NCI-H82 treated with DMSO at 0.1 percent for 48 hours (cell line): Measurements from ENCODE around the gene HSPA4L.

ENCODE experiments used
- DNase-seq: peaks from one replicate; lab custom pipeline; 2025; ENCODE audit not compliant: unreplicated experiment; lab: John Stamatoyannopoulos, UW

The HSPA4L gene

DNA sequence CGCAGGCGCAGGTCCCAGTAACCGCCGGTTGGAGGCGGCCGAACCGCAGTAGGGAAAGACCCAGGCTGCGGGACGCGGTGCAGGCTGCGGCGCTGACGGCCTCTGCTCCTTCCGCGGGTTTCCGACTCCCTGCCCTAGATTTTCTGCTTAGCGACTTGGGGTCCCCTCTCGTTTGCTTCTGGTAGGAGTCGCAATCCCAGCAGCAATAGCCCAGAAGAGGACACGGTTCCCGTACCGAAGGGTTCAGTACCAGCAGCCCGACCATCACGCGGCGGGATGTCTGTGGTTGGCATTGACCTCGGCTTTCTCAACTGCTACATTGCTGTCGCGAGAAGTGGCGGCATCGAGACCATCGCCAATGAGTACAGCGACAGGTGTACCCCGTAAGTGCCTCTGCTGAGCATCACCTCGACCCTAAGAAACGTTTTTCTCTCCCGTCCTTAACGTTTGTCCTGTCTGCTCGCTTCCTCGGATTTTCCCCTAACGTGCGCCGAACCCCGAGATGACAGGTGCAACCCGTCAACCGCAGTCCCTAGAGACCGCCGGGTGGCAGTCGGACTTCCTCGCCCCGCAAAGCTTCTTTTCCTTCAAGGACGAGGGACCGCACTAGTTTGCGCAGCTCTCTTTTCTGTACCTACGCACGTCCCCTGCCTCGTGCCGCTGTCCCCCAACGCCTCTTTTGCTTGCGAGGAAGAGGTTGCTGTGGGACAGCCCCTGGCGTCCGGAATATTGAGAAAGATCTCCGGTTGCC lies at the start of gene HSPA4L:
Gene HSPA4L (plus strand): TSS at position 48 of the 751 bp plus-strand sequence. CDS start 229 bp downstream, at position 277.
- peak; percentile 48 for DNase-seq

DNA sequence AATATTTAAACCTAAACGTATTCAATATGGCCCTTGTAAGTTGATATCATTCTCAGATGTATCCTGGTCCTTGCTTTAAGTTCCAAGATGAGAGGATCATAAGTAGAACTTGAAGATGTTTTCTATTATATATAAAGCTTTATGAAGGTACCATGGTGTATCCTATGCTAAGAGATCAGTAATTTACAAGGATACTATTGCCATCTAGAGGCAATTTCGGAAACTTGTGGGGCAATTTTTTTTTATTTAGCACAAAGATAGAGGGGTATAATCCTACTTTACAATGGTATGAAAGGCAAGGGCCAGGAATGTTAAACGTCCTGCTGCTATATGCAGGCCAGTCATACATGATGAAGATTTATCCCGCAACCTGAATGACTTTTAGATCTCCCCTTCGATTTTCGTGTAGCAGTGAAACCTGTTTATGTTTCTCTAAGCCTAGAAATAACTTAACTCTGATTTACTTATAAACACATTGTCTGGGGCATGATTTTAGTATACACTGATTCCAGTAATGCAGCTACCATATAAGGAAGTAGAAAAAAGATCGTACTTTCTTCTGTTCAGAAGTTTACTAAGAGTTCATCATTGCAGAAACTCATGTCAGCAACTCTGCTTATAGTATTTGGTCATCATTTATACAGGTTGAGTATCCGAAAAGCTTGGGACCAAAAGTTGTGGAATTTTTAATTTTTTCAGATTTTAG lies 49.3 kb upstream of the HSPA4L start:
- no peak for DNase-seq

DNA sequence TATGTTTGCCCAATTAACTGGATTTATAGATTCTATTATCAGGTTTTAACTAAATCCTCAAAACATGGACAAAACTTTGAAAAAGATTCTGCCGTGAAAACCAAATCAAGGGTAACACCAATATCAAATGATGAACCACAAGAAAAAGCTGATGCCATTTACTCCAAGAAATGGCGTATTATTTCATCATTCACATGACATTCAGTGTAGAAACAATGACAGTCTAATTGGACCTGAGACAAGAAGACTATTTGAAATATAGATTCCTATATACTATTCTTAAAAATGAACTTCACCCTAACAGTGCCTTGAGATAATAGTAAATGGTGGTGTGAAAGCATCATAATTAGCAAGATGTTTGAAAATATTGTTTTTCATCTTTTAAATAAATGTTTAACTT lies 47.1 kb upstream of the HSPA4L start:
- no peak for DNase-seq

DNA sequence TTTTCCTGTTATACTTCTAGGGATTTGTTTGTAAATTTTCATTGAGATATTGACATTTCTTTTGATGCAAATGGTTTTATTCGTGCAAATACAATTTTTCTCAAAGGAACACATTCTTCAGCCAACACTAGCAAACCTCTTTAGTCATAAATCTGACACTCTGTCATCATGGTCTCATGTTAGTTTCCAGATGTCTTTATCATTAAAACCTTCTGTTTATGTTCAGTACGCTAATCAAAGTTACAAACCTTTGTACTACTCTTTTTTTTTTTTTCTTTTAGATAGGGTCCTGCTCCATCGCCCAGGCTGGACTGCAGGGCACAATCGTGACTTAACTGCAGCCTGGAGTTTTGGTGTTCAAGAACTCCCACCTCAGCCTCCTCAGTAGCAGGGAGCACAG lies 44.8 kb upstream of the HSPA4L start:
- DNase-seq = no peak

DNA sequence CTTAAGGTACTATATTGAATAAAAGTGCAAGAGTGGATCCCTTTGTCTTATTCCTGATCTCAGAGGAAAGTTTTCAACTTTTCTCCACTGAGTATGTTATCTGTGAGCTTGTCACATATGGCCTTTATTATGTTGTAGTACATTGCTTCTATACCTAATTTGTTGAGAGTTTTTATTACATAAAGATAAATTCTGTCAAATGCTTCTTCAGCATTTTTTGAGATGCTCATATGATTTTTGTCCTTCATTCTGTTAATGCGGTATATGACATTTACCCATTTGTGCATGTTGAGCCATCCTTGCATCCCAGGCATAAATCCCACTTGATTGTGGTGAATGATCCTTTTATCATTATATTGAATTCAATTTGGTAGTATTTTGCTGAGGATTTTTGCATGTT lies 40.9 kb upstream of the HSPA4L start:
- no peak for DNase-seq

DNA sequence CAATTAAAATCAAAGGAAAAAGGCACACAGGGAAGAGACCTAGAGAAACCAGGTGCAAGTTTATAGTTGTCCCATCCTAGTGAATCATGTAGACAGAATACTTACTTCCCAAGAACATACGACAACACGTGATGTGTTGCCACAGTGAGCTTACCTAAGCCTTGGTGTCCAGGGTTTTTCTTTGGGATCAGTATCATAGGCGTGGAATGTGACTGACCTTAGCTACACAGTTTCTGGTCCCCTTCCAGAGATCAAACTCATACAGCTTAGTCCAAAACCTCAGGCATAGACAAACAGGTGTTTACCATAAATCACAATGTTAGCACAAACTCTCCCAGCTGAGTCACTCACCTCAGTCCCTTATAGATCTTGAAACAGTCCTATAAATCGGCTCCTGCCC lies 34.2 kb upstream of the HSPA4L start:
- DNase-seq = no peak

DNA sequence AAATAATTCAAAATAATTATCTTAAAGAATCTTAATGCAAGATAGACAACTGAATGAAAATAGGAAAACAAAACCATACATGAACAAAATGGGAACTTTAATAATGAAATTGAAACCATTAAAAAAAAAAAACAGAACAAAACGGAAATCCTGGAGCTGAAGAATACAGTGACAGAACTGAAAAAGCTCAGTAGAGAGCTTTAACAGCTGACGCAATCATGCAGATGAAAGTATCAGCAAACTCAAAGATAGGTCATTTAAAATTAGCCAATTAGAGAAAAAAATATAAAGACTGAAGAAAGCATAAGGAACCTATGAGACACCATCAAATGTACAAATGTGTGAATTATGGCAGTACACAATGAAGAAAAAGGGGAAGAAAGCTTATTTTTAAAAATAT lies 33.2 kb upstream of the HSPA4L start:
- no peak for DNase-seq

DNA sequence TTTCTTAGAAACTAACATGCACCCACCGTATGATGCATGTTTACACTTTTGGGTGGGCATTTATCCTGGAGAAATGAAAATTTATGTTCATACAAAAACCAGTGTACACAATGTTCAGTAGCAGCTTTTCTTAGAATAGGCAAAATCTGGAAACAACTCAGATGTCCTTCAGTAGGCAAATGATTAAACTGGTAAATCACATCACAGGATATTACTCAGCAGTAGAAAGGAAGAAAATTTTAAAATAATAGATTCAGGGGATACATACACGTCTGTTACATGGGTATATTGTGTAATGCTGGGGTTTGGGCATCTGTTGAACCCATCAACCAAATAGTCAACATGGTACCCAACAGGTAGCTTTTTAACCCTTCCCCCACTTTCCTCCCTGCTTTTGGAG lies 25.2 kb upstream of the HSPA4L start:
- no peak for DNase-seq

DNA sequence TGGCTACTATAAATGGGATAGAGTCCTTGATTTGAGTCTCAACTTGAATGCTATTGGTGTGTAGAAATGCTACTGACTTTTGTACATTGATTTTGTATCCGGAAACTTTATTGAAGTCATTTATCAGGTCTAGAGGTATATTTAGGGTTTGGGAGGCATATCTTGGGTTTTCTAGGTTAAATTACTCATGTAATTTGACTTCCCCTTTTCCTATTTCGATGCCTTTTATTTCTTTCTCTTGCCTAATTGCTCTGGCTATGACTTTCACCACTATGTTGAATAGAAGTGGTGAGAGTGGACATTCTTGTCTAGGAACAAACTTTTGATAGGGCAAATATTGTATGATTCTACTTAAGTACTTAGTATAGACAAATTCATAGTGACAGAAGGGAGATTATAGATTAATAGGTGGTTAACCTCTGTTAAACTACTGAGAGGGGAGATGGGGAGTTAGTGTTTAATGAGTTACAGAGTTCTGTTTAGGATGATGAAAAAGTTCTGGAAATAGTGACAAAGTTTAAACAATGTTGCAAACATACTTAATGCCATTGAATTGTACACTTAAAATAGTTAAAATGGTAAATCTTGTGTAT lies 22.8 kb upstream of the HSPA4L start:
- no peak for DNase-seq

DNA sequence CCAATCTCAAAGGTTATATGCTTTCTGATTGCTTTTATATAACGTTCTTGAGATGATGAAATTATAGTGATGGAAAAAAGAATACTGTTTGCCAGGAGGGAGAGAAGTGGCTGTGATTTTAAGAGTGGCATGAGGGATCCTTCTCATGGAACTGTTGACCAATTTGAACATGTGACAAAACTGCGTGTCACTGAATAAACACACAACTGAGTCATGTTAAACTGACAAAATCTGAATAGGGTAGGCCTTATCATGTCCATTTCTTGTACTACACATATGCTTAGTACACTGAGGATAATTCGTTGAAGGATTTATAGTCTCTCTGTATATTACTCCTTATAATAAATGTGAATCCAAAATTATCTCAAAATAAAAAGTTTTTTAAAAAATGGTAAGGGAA lies 22.2 kb upstream of the HSPA4L start:
- DNase-seq = no peak

DNA sequence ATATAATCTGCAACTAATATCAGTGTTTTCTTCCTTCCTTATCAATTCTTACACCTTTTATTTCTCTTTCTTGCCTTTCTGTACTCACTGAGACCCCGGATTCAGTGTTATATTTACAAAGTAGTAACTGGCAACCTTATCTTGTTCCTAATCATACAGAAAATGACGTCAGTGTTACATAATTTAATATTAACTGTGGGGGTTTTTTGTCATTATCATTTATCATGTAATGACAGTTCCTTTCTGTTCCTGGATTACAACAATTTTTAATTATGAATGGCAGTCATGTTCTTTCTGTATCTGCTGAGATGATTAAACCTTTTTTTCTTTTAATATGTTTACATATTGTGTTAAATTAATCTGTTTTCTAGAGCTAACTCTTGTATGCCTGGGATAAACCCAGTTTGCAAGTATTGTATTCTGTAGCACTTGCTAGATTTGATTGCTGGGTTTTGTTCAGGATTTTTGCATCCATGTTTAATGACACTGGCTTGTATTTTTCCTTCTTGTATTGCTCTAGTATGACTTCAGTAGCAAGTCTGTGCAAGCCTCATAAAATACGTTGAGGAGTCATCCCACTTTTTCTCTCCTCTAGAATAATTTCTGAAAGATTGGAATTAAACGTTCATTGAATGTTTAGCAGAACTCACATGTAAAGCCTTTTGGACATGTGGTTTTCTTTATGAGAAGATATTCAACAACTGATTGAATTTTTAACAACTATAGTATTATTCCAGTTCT lies 10.4 kb upstream of the HSPA4L start:
- no peak for DNase-seq

DNA sequence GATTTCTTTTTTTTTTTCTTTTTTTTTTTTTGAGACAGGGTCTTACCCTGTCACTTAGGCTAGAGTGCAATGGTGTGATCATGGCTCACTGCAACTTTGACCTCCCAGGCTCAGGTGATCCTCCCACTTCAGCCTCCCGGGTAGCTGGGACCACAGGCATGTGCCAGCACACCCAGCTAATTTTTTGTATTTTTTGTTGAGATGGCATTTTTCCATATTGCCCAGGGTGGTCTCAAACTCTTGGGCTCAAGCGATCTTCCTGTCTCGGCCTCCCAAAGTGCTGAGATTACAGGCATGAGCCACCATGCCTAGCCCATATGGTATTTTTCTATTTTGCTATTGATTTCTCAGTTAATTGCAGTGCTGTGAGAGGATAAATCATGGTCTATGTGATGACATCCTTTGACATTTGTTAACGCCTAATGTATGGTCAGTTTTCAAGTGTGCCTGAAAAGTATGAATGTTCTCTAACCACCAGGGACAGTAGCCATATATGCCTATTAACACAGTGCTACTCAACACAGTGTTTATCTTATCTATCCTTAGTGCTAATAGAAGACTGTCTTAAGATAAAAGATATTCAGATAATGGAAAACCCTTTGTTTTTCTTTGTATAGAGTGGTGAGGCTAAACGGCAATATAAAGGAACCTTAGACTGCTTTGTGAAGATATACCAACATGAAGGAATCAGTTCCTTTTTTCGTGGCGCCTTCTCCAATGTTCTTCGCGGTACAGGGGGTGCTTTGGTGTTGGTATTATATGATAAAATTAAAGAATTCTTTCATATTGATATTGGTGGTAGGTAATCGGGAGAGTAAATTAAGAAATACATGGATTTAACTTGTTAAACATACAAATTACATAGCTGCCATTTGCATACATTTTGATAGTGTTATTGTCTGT lies 9.1 kb upstream of the HSPA4L start:
- DNase-seq = no peak

DNA sequence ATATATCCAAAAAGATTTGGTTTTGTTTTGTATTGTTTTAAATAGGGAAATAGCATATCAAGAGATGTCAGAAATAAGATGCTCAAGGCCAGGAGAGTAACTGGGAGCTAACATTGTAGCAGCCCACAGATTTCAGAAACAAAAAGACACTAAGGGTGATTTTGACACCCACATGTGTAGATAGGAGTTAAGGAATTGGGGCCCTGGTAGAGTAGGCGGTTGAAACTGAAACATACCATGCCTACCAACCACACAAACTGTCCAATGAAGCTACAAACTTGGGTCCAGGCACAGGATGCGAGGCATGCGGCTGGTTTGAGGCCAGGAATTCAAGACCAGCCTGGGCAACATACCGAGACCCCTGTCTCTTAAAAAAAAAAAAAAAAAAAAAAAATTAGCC lies 6.3 kb upstream of the HSPA4L start:
- no peak for DNase-seq

DNA sequence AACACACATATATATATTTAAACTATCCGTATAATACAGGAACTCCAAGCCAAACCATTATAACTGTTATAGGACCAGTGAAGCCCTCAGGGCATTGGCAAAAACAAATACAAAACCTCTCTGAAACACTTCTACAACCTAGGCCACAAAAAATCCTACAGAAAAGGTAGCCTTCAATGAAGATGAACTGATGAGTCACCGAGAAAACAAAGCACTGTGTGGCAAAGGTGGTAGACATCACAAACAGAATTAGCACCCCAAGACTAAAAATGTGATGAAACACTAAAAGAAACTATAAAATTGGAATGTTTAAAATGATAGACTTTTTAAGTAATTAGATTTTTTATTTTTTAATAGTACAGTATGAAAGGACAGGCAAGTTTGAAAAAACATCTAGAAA lies 5.5 kb upstream of the HSPA4L start:
- DNase-seq = no peak

DNA sequence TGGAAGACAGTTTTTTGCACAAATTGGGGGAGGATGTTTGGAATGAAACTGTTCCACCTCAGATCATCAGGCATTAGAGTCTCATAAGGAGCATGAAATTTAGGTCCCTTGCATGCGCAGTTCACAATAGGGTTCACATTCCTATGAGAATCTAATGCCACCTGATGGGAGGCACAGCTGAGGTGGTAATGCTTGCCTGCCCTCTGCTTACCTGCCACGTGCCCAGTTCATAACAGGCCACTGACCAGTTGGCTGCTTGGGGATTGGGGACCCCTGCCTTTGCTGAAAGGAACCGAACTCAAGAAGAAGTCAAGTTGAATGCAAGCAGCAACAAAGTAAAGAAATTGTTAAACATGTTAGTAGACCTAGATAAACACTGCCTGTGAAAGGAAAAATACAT lies 4.6 kb upstream of the HSPA4L start:
- DNase-seq = no peak

DNA sequence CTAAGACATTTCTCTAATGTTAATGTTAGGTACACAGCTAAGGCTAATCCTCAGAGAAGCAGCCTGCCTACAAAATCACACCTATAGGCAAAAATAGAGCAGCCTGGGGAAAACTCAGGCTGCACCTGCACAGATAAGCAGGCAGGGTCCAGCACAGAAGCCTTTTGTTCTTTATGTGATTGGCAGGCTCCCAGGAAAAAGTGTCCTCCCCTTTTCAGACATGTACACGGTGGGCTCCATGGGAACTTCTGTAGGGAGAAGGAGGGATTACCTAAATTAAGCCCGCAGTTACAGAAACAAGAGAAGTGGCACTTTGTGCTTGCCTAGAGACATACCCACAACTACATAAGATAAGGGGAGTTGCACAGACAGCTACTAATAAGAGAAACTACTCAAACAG lies 4.0 kb upstream of the HSPA4L start:
- no peak for DNase-seq

DNA sequence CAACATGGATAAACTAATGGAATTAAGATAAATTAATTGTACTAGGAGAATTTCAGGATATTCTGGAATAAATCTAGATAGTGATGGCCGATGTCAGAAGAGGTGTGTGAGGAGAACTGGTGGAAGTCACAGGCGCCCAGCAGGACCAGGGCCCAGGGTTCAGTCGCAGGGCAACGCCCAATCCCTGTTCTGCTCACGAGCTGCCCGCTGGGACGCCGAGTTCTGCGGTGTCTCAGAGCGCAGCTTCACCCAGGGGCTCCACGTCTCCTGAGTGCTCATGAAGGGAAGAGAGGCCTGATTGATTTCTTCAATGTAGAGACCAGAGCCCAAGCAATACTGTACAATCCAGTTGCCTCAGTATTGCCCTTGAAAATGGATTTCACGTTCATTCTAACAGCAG lies 1.5 kb upstream of the HSPA4L start:
- DNase-seq = no peak

DNA sequence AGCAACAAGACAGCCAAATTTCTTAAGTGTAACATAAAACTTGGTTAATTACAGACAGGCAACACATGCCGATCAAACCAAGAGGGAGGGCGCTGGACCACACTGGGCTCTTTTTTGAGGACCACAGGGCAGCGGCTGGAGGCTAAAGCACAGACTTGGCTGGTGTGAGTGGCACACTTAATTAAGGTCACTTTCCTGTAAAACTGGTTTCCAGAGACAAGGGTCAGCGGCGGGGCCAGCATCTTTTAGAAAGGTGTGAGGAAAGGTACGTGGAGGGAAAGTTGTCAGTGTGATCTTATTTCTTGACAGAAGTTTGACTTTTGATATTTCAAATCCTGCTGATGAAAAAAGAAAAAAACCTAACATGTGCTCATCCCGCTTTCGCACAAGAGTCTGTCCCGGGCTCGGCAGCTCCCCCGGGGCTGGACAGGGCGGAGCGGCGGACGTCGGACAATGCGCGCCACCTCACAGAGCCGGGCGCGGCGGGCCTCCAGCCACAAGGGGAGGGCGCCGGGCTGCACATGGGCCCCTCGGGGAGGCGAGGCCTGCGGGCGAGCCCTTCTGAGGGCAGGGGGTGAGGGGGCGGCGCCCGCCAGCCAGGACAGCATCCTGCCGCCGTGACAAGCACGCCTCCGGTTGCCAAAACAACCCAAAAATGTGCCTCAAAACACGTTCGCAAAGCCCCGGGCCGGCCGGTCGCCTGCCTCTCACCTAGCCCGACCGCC lies 660 bp upstream of the HSPA4L start:
- DNase-seq = no peak

DNA sequence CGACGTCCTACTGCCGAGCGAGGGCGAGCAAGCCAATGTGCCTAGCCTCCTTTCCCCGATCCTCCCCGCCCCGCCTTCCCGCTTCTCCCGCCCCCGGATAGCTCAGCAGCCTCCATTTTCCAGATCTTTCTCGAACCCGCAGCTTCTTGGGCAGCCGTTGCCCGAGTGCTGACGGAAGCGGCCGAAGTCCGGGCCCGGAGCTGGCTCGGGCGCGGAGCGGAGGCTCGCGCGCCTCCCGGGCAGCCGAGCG lies 172 bp upstream of the HSPA4L start:
- DNase-seq = no peak

DNA sequence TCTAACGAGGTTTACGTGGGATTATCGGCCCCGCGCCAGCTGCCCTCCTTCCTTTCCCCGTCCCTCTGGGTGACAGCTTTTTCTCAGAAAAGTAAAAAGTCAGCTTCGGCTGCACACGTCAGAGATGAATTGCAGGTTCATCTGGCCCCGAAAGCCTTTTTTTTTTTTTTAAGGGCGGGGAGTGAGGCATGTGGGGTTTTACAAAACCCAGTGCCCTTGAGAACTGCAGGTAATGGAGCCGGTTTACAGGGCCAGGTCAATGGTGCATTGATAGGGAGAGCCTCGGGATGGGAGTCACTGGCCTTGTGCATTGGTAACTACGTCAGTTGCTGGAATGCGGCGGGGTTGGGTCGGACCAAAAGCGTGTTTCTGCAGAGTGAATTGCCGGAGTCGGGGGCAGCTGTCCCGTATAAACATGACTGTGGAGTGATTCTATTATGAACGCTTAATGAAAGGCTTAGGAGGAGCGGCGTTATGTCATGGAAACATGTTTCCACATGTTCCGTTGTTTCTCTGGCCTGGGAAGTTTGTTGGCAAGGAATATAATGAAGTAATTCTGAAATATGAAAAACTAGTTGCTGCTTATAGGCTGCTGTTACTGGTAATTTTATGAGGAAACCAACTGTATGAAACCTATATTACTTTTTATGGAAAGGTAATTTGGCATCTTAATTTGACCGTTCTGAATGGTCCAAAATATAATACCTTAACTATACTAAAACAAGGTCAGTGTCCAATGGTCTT lies 1.1 kb downstream of the HSPA4L start:
- peak; percentile 23 for DNase-seq
